ENCODE measurements around the gene SCN11A.
A peak's percentile ranks its signal among the peaks of the same experiment; 100 is the strongest.
"Not testable (repeated sequence)": the region's sequence is repeated elsewhere in the genome, so short reads cannot be mapped to it uniquely, and the experiment has no call there.

The SCN11A gene

GRCh38 chr3:39065197-39065596 lies 13.5 kb upstream of the SCN11A start:
- no peak for DNase-seq (ENCODE audit: low read depth)

GRCh38 chr3:39064646-39065045 lies 12.9 kb upstream of the SCN11A start:
- DNase-seq (ENCODE audit: low read depth): no peak

GRCh38 chr3:39063143-39063542 lies 11.4 kb upstream of the SCN11A start:
- no peak for DNase-seq (ENCODE audit: low read depth)

- no peak for DNase-seq (ENCODE audit: low read depth)
Measured at GRCh38 chr3:39062180-39062579, 10.4 kb upstream of the SCN11A start.

GRCh38 chr3:39061228-39061627 lies 9.5 kb upstream of the SCN11A start:
- not testable (repeated sequence) for DNase-seq (ENCODE audit: low read depth)

- DNase-seq (ENCODE audit: low read depth): no peak
Measured at GRCh38 chr3:39056151-39056550, 4.4 kb upstream of the SCN11A start.

- DNase-seq (ENCODE audit: low read depth): no peak
Measured at GRCh38 chr3:39053696-39054095, 2.0 kb upstream of the SCN11A start.

- no peak for DNase-seq (ENCODE audit: low read depth)
Measured at GRCh38 chr3:39052583-39052982, 839 bp upstream of the SCN11A start.

- DNase-seq (ENCODE audit: low read depth): no peak
Measured at GRCh38 chr3:39050029-39050428, 1.7 kb downstream of the SCN11A start.

GRCh38 chr3:39038165-39038564 lies 13.6 kb downstream of the SCN11A start:
- peak; percentile 88 for DNase-seq (ENCODE audit: low read depth)

GRCh38 chr3:39029556-39029955 lies 22.2 kb downstream of the SCN11A start:
- DNase-seq (ENCODE audit: low read depth): no peak

GRCh38 chr3:39028546-39028945 lies 23.2 kb downstream of the SCN11A start:
- no peak for DNase-seq (ENCODE audit: low read depth)

GRCh38 chr3:39025222-39025970 lies 26.3 kb downstream of the SCN11A start:
- no peak for DNase-seq (ENCODE audit: low read depth)

GRCh38 chr3:39024497-39024896 lies 27.2 kb downstream of the SCN11A start:
- no peak for DNase-seq (ENCODE audit: low read depth)

GRCh38 chr3:39022286-39022630 lies 29.5 kb downstream of the SCN11A start:
- DNase-seq (ENCODE audit: low read depth): no peak

GRCh38 chr3:39021465-39022285 lies 30.1 kb downstream of the SCN11A start:
- no peak for DNase-seq (ENCODE audit: low read depth)

GRCh38 chr3:39021029-39021428 lies 30.7 kb downstream of the SCN11A start:
- DNase-seq (ENCODE audit: low read depth): no peak

GRCh38 chr3:39019299-39019698 lies 32.4 kb downstream of the SCN11A start:
- DNase-seq (ENCODE audit: low read depth): no peak

- no peak for DNase-seq (ENCODE audit: low read depth)
Measured at GRCh38 chr3:39015418-39015817, 36.3 kb downstream of the SCN11A start.

- no peak for DNase-seq (ENCODE audit: low read depth)
Measured at GRCh38 chr3:39013921-39014509, 37.7 kb downstream of the SCN11A start.

GRCh38 chr3:39013289-39013688 lies 38.5 kb downstream of the SCN11A start:
- no peak for DNase-seq (ENCODE audit: low read depth)

- DNase-seq (ENCODE audit: low read depth): no peak
Measured at GRCh38 chr3:39011191-39011736, 40.5 kb downstream of the SCN11A start.

- no peak for DNase-seq (ENCODE audit: low read depth)
Measured at GRCh38 chr3:39005295-39005694, 46.4 kb downstream of the SCN11A start.
